H1 (cell line): ENCODE measurements around the gene RNASE2. TPM values are rescaled to one million over a fixed set of nuclear protein-coding genes. Genes with fewer than 3 reads are reported as not detected.

Experiments used
- CTCF ChIA-PET: fragments of 300-600 bp; sonication (Branson Sonifier 250); formaldehyde crosslinking; loops from one replicate; lab custom pipeline; 2021; ENCODE audit not compliant: partially characterized antibody; lab: Charles Lee
- POLR2A ChIA-PET: fragments of 300-600 bp; sonication (Branson Sonifier 250); formaldehyde crosslinking; loops from one replicate; lab custom pipeline; 2021; ENCODE audit warnings: inconsistent platforms; ENCODE audit not compliant: partially characterized antibody; lab: Charles Lee
- DNase-seq, 2 experiments: peaks; one replicate each; pipeline versions ENCODE4 v3.0.0 to v3.0.0-alpha.2; 2010 to 2022; ENCODE audit warnings: low spot score in 2 of 2, low read depth in 1 of 2, mixed read lengths in 1 of 2
- FAIRE-seq: peaks from 2 replicates; lab custom pipeline; 2011; peaks lifted over from hg19 to GRCh38; lab: Jason Lieb, UNC
- H2AFZ ChIP-seq: 2 replicates; pipeline ENCODE4 v1.8.1; 2012; ENCODE audit warnings: low read length, inconsistent platforms
- H2AK5ac ChIP-seq: 2 replicates; pipeline ENCODE4 v1.6.1; 2013; ENCODE audit warnings: low read depth, low read length
- H2BK120ac ChIP-seq: replicated peaks from 2 replicates; pipeline ENCODE3; 2013; ENCODE audit warnings: low read depth, low read length, inconsistent platforms
- H2BK12ac ChIP-seq: 2 replicates; pipeline ENCODE4 v1.6.1; 2013; ENCODE audit warnings: low read depth, low read length
- H2BK15ac ChIP-seq: 2 replicates; pipeline ENCODE4 v1.6.1; 2013; ENCODE audit warnings: low read length
- H2BK20ac ChIP-seq: 2 replicates; pipeline ENCODE4 v1.6.1; 2013; ENCODE audit warnings: low read length
- H2BK5ac ChIP-seq: 2 replicates; pipeline ENCODE4 v1.6.1; 2013; ENCODE audit warnings: low read depth, low read length
- H3K14ac ChIP-seq: 2 replicates; pipeline ENCODE4 v1.6.1; 2013; ENCODE audit warnings: inconsistent platforms; ENCODE audit not compliant: insufficient read length
- H3K18ac ChIP-seq: 2 replicates; pipeline ENCODE4 v1.6.1; 2013; ENCODE audit warnings: low read length; ENCODE audit errors: extremely low read depth
- H3K23ac ChIP-seq: 2 replicates; pipeline ENCODE4 v1.6.1; 2013; ENCODE audit warnings: inconsistent platforms; ENCODE audit not compliant: insufficient read length
- H3K23me2 ChIP-seq: 2 replicates; pipeline ENCODE4 v1.6.1; 2013; ENCODE audit warnings: low read depth, low read length
- H3K27ac ChIP-seq: 2 replicates; pipeline ENCODE4 v1.6.1; 2011; ENCODE audit warnings: low read depth, low read length, inconsistent platforms
- H3K27me3 ChIP-seq, 4 experiments: replicated peaks in 1 of 4; 1 replicate in 1 of 4; 2 replicates in 3 of 4; pipeline versions ENCODE4 v1.6.1 to v1.8.1; 2011 to 2013; ENCODE audit warnings: low read length in 3 of 4, mild to moderate bottlenecking in 3 of 4, inconsistent platforms in 2 of 4, mixed read lengths in 2 of 4, moderate library complexity in 1 of 4; ENCODE audit not compliant: control insufficient read depth in 3 of 4, insufficient read depth in 3 of 4; ENCODE audit errors: extremely low read depth in 1 of 4
- H3K36me3 ChIP-seq, 4 experiments: 2 replicates each; pipeline versions ENCODE4 v1.6.1 to v1.8.1; 2011 to 2013; ENCODE audit warnings: mild to moderate bottlenecking in 4 of 4, low read length in 3 of 4, moderate library complexity in 2 of 4, control low read depth in 1 of 4, inconsistent platforms in 1 of 4; ENCODE audit not compliant: insufficient read depth in 4 of 4, control insufficient read depth in 2 of 4
- H3K4ac ChIP-seq: replicated peaks from 2 replicates; pipeline ENCODE3; 2013; ENCODE audit warnings: low read length, low read depth, mixed read lengths, inconsistent platforms; ENCODE audit not compliant: insufficient read length
- H3K4me1 ChIP-seq, 4 experiments: replicated peaks in 1 of 4; 1 replicate in 1 of 4; 2 replicates in 3 of 4; pipeline versions ENCODE4 v1.6.1 to v1.8.1; 2011 to 2013; ENCODE audit warnings: low read length in 3 of 4, inconsistent platforms in 2 of 4, mixed read lengths in 1 of 4; ENCODE audit not compliant: insufficient read depth in 4 of 4, control insufficient read depth in 3 of 4
- H3K4me2 ChIP-seq, 2 experiments: 2 replicates each; pipeline versions ENCODE4 v1.6.1 to v1.8.1; 2011 to 2013; ENCODE audit warnings: low read depth in 2 of 2, low read length in 2 of 2, control low read depth in 1 of 2, inconsistent platforms in 1 of 2, mild to moderate bottlenecking in 1 of 2; ENCODE audit not compliant: insufficient read depth in 1 of 2
- H3K4me3 ChIP-seq, 4 experiments: fragments of 200-600, 300-600 bp in 1 of 4; sonication (generic), shearing (Covaris generic), sonication (Bioruptor Twin) in 1 of 4; 2 replicates each; pipeline versions ENCODE4 v1.5.1 to v1.8.1; 2011 to 2016; ENCODE audit warnings: low read length in 4 of 4, low read depth in 3 of 4, control low read depth in 2 of 4, inconsistent platforms in 2 of 4, mild to moderate bottlenecking in 2 of 4, mixed read lengths in 1 of 4, moderate library complexity in 1 of 4; ENCODE audit not compliant: insufficient read depth in 2 of 4; ENCODE audit errors: extremely low read depth in 1 of 4
- H3K56ac ChIP-seq: replicated peaks from 2 replicates; pipeline ENCODE3; 2013; ENCODE audit warnings: low read depth, mild to moderate bottlenecking, mixed read lengths, low read length, inconsistent platforms; ENCODE audit not compliant: insufficient read length
- H3K79me1 ChIP-seq: 2 replicates; pipeline ENCODE4 v1.6.1; 2013; ENCODE audit warnings: low read depth, low read length, control low read depth
- H3K79me2 ChIP-seq, 2 experiments: 2 replicates each; pipeline versions ENCODE4 v1.6.1 to v1.8.1; 2012 to 2013; ENCODE audit warnings: low read length in 2 of 2, mild to moderate bottlenecking in 2 of 2, inconsistent platforms in 1 of 2; ENCODE audit not compliant: insufficient read depth in 2 of 2, control insufficient read depth in 1 of 2
- H3K9ac ChIP-seq, 4 experiments: replicated peaks in 1 of 4; 1 replicate in 1 of 4; 2 replicates in 3 of 4; pipeline versions ENCODE4 v1.6.1 to v1.8.1; 2011 to 2013; ENCODE audit warnings: low read depth in 3 of 4, low read length in 3 of 4, control low read depth in 2 of 4, mild to moderate bottlenecking in 2 of 4, moderate library complexity in 2 of 4, inconsistent platforms in 1 of 4; ENCODE audit errors: extremely low read depth in 1 of 4
- H3K9me3 ChIP-seq, 2 experiments: 2 replicates each; pipeline versions ENCODE4 v1.6.1 to v1.8.1; 2012 to 2013; ENCODE audit warnings: mild to moderate bottlenecking in 2 of 2, moderate library complexity in 2 of 2, control low read depth in 1 of 2, inconsistent platforms in 1 of 2, low read depth in 1 of 2, low read length in 1 of 2, mixed read lengths in 1 of 2; ENCODE audit not compliant: insufficient read depth in 2 of 2
- H4K20me1 ChIP-seq, 2 experiments: replicated peaks in 1 of 2; 2 replicates each; pipeline versions ENCODE3 to v1.8.1; 2011 to 2013; ENCODE audit warnings: inconsistent platforms in 2 of 2, low read length in 2 of 2, mild to moderate bottlenecking in 1 of 2; ENCODE audit not compliant: insufficient read depth in 2 of 2, control insufficient read depth in 1 of 2
- H4K5ac ChIP-seq: 2 replicates; pipeline ENCODE4 v1.6.1; 2013; ENCODE audit warnings: low read length, low read depth, mixed read lengths, inconsistent platforms; ENCODE audit not compliant: insufficient read length
- H4K8ac ChIP-seq: 2 replicates; pipeline ENCODE4 v1.8.0; 2013; ENCODE audit warnings: mild to moderate bottlenecking, moderate library complexity, low read length, inconsistent platforms; ENCODE audit not compliant: insufficient read depth; ENCODE audit errors: extremely low read depth
- H4K91ac ChIP-seq: replicated peaks from 2 replicates; pipeline ENCODE3; 2013; ENCODE audit warnings: low read length, mixed read lengths, inconsistent platforms; ENCODE audit not compliant: insufficient read length
- BRCA1 ChIP-seq: IDR thresholded peaks from 2 replicates; pipeline ENCODE4 v1.6.1; 2012; ENCODE audit warnings: low read depth, low read length, improper control_type of control experiment
- CREB1 ChIP-seq: IDR thresholded peaks from 2 replicates; pipeline ENCODE4 v1.6.1; 2012; ENCODE audit warnings: inconsistent platforms
- GABPA ChIP-seq: IDR thresholded peaks from 2 replicates; pipeline ENCODE4 v1.6.1; 2011; ENCODE audit warnings: mild to moderate bottlenecking, low read length, moderate library complexity, borderline replicate concordance; ENCODE audit not compliant: insufficient read depth
- HDAC6 ChIP-seq: IDR thresholded peaks from one replicate; pipeline ENCODE4 v1.7.1; 2012; ENCODE audit warnings: low read depth, mild to moderate bottlenecking, inconsistent platforms, low read length, moderate library complexity
- RNF2 ChIP-seq: fragments of 200-900, 300-1000 bp; sonication (generic); IDR thresholded peaks from 2 replicates; pipeline ENCODE4 v1.7.1; 2016; ENCODE audit warnings: borderline replicate concordance, low read depth, mild to moderate bottlenecking, antibody characterized with exemption, low read length; ENCODE audit not compliant: poor library complexity, severe bottlenecking; ENCODE audit errors: missing control alignments
- TAF1 ChIP-seq: IDR thresholded peaks from 2 replicates; pipeline ENCODE4 v1.6.1; 2011; ENCODE audit warnings: mild to moderate bottlenecking, low read depth, low read length
- YY1 ChIP-seq: IDR thresholded peaks from 2 replicates; pipeline ENCODE4 v1.6.1; 2011; ENCODE audit warnings: low read depth, mild to moderate bottlenecking, low read length
- WGBS, 2 experiments: shearing (Covaris generic) in 1 of 2; methylation state at CpG; one replicate each; pipeline versions ENCODE4 v1.1.6 to v1.1.7; 2013 to 2015; ENCODE audit warnings: low lambda C conversion rate in 2 of 2, mixed read lengths in 2 of 2, inconsistent platforms in 1 of 2, low coverage in 1 of 2, missing lambda C conversion rate in 1 of 2; ENCODE audit not compliant: insufficient replicate concordance in 2 of 2, insufficient coverage in 1 of 2, insufficient read length in 1 of 2; ENCODE audit errors: extremely low coverage in 1 of 2, missing lambda C conversion rate in 1 of 2; 5-methylcytosine and 5-hydroxymethylcytosine counted together
- polyA plus RNA-seq, 7 experiments: library from polyadenylated mRNA; depleted of rRNA in 3 of 7; stranded (reverse) in 5 of 7; unstranded in 2 of 7; fragments of >200 nt in 5 of 7; fragments of 200-250 nt in 2 of 7; gene quantifications; 1 replicate in 5 of 7; 2 replicates in 1 of 7; 4 replicates in 1 of 7; pipeline versions ENCODE4 v1.2.1 to v1.2.3, GENCODE V29; 2011 to 2013; ENCODE audit warnings: missing spikeins in 2 of 7, mixed read lengths in 2 of 7
- total RNA-seq: library from RNA; stranded (reverse); fragmentation: NEBNext Ultra II Directional; extraction: Animal tissue kit (Norgen Biotek cat#: 25700); gene quantifications from 2 replicates; pipeline ENCODE4 v1.2.1, GENCODE V29; 2021
- TF ChIP-seq, protein P1 (sequence below): IDR thresholded peaks from 2 replicates; pipeline ENCODE4 v1.6.1; 2012; ENCODE audit warnings: inconsistent platforms
- TF ChIP-seq, protein P2 (sequence below): IDR thresholded peaks from 2 replicates; pipeline ENCODE4 v1.6.1; 2012; ENCODE audit warnings: inconsistent platforms

The RNASE2 gene
- total and polyA plus RNA-seq, 2 of the 8 experiments (the other 6 are each of a cell fraction or from before 2014, with no cell fraction given), result not detected

DNA sequence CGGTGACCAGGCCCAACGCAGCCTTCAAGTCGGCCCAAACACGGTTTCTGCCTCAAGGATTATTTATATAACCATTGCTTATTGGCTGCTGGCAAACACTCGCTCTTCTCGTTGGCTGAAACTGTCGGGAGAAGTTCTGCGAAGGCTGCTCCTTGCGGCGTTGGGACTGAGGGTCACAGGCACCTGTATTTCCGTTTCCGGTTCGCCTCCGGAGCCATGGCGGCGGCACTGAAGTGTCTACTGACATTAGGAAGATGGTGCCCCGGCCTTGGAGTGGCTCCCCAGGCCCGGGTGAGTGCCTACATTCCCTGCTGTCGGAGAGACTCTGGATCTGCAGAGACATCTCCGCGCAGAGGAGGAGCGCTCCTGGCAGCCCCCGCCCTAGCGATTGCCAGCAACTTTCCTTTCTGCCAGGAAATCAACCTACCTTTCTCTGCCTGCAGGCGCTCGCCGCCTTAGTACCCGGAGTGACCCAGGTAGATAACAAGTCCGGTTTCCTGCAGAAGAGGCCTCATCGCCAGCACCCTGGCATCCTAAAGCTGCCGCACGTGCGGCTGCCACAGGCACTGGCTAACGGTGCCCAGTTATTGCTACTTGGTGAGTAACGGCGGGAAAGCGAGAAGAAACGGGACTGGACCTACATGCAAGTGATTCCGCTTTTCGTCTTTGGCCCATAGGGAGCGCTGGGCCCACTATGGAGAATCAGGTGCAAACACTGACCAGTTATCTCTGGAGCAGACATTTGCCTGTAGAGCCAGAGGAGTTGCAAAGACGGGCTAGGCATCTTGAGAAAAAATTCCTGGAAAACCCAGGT lies 34.7 kb downstream of the RNASE2 start, which contains the start of gene METTL17:
TSS of gene METTL17 (plus strand) at position 194 of the 814 bp plus-strand sequence. CDS start at position 217, 23 bp downstream.
- Histone ChIP-seq H3K27ac (peak within 1 kb of the TSS; percentile 34; the same call in 1 of the 2 replicates), H2BK12ac (peak within 1 kb of the TSS; percentile 94; the same call in 1 of the 2 replicates), H3K4me3 (peak within 1 kb of the TSS; percentile 65 to 98 (median 96)), H4K8ac (peak within 1 kb of the TSS; percentile 92), H2BK20ac (0 out of 2 replicates have a peak within 1 kb of the TSS, but pooled peaks have one; percentile 15), H3K23me2 (peaks cover 4% of the 10 kb centered on the region; the same call in 1 of the 2 replicates), H4K5ac (peak within 1 kb of the TSS; percentile 51), H3K18ac (no peak within 1 kb of the TSS; the same call in 1 of the 2 replicates), H3K4me2 (peak within 1 kb of the TSS; percentile 69 to 89), H3K36me3 (peaks cover 14 to 29% (median 23%) of the 10 kb centered on the region in 4 experiments), H2AFZ (peak within 1 kb of the TSS; percentile 36; the same call in 1 of the 2 replicates), H3K9me3 (no peaks in the 10 kb centered on the region), H3K79me2 (peaks cover 0 to 19% of the 10 kb centered on the region in 2 experiments; a peak in 2 of 4 replicates), H3K4ac (peak within 1 kb of the TSS; percentile 9), H3K23ac (no peak within 1 kb of the TSS), H2AK5ac (0 out of 2 replicates have a peak within 1 kb of the TSS, but pooled peaks have one; percentile 66), H3K14ac (no peak within 1 kb of the TSS), H3K56ac (no peak within 1 kb of the TSS), H3K27me3 (no peaks in the 10 kb centered on the region), H2BK5ac (peak within 1 kb of the TSS; percentile 82), H3K9ac (peak within 1 kb of the TSS; percentile 50 to 79 (median 76)), H2BK15ac (0 out of 2 replicates have a peak within 1 kb of the TSS, but pooled peaks have one; percentile 4), H3K4me1 (peaks cover 2 to 4% (median 4%) of the 10 kb centered on the region in 4 experiments; a peak in 3 of 7 replicates), H2BK120ac (peak within 1 kb of the TSS; percentile 38), H3K79me1 (no peaks in the 10 kb centered on the region), H4K91ac (peak within 1 kb of the TSS; percentile 69), H4K20me1 (peaks cover 0 to 3% of the 10 kb centered on the region in 2 experiments)
- CTCF ChIA-PET, result interaction anchor here (0.7 to 2.4 kb wide), 5 partner anchors 9 to 102 kb away, joined by 3 to 7 read pairs (median 4); no protein-coding TSS in a partner anchor
- 2% methylated on average over 42 of the region's 42 CpGs; no CpG with 5 or more reads in 1 of the 2 experiments for WGBS, 2 experiments
- peak; percentile 58 for FAIRE-seq
- POLR2A ChIA-PET, result interaction anchor here (0.9 kb wide), 1 partner anchor 11 kb away, joined by 3 read pairs; no protein-coding TSS in a partner anchor
- peak; percentile 85 to 89 for DNase-seq
- peak; percentile 63 for TF ChIP-seq TAF1
- no peak for TF ChIP-seq RNF2
- TF ChIP-seq YY1, result peak; percentile 92
- no peak for TF ChIP-seq HDAC6
- no peak for TF ChIP-seq BRCA1
- TF ChIP-seq, protein P1, sequence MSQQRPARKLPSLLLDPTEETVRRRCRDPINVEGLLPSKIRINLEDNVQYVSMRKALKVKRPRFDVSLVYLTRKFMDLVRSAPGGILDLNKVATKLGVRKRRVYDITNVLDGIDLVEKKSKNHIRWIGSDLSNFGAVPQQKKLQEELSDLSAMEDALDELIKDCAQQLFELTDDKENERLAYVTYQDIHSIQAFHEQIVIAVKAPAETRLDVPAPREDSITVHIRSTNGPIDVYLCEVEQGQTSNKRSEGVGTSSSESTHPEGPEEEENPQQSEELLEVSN, result peak; percentile 46
- peak; percentile 95 for TF ChIP-seq GABPA
- 0 out of 2 replicates have a peak, but pooled peaks have one; percentile 56 for TF ChIP-seq CREB1
- TF ChIP-seq, protein P2, sequence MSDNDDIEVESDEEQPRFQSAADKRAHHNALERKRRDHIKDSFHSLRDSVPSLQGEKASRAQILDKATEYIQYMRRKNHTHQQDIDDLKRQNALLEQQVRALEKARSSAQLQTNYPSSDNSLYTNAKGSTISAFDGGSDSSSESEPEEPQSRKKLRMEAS, result peak; percentile 57
